Measurements from ENCODE around the gene GPC6.

The GPC6 gene

DNA sequence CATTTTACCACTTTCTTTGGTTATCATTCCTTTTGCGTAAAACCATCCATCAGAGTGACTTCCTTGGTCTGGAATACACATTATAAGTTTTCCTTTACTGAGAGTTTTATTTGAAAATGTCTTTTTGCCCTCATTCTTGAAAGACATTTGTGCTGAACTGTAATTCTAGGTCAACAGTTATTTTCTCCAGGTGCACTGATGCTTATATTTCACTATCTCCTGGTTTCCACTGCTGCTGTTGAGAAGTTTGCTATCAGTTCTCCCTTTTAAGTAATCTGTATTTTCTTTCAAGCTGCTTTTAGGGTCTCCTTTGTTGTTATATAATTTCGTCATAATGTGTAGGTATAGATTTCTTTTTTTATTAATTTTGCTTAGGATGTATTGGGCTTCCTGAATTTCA, 1092.9 kb downstream of the GPC6 start:
- H3K4me1 ChIP-seq (ENCODE audit: insufficient read depth, poor library complexity, severe bottlenecking): peaks cover 8% of the 10 kb centered on the region
- H3K27ac ChIP-seq (ENCODE audit: poor library complexity, severe bottlenecking): no peak overlapping the region
- no peak for DNase-seq (ENCODE audit: low spot score)
- no peak for ATAC-seq (ENCODE audit: low read depth)
- no peaks in the 10 kb centered on the region for H3K9me3 ChIP-seq (ENCODE audit: severe bottlenecking)
- TF ChIP-seq, protein P1, sequence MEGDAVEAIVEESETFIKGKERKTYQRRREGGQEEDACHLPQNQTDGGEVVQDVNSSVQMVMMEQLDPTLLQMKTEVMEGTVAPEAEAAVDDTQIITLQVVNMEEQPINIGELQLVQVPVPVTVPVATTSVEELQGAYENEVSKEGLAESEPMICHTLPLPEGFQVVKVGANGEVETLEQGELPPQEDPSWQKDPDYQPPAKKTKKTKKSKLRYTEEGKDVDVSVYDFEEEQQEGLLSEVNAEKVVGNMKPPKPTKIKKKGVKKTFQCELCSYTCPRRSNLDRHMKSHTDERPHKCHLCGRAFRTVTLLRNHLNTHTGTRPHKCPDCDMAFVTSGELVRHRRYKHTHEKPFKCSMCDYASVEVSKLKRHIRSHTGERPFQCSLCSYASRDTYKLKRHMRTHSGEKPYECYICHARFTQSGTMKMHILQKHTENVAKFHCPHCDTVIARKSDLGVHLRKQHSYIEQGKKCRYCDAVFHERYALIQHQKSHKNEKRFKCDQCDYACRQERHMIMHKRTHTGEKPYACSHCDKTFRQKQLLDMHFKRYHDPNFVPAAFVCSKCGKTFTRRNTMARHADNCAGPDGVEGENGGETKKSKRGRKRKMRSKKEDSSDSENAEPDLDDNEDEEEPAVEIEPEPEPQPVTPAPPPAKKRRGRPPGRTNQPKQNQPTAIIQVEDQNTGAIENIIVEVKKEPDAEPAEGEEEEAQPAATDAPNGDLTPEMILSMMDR (IDR thresholded peaks at IDR 0.05; ENCODE audit: poor library complexity, severe bottlenecking): no peak
- no peak overlapping the region for H3K4me3 ChIP-seq (ENCODE audit: severe bottlenecking)
- no peaks in the 10 kb centered on the region for H3K27me3 ChIP-seq (ENCODE audit: insufficient read depth, poor library complexity, severe bottlenecking)
- no peaks in the 10 kb centered on the region for H3K36me3 ChIP-seq (ENCODE audit: low read depth)

DNA sequence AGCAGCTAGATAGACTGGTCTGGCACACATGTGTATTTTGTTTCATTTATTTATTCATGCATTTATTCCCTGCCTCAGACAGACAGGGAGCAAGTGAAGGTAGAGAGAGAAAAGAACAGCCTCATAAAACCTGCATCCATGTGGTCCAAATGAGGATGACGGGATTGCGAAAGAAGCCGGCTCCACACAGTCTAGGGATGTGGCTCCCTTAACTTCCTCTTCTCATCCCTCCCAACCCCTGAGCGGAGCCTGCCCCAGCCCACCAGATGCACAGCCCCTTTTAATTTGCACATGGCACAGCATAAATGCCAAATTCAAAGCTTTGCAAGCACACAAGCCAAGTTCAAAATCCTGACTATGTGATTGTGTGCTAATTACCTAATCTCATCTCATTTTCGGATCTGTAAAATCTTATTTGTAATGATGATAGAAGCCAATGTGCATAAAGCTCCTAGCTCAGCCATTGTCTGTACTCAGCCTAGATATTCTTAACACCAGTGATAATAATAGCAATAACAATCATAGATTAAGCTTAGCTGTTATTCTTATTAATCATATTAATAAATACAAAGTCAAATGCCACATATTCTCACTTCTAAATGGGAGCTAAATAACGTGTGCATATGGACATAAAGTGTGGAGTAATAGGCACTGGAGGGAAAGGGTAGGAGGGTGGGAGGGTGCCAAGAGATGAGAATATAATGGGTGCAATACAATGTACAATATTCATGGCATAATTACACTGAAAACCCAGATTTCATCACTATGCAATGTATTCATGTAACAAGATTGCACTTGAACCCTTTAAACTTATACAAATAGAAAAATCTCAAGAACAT, 1096.5 kb downstream of the GPC6 start:
- Histone ChIP-seq H3K9me3 (ENCODE audit: severe bottlenecking) (no peaks in the 10 kb centered on the region), H3K27ac (ENCODE audit: poor library complexity, severe bottlenecking) (no peak overlapping the region), H3K36me3 (ENCODE audit: low read depth) (no peaks in the 10 kb centered on the region), H3K4me1 (ENCODE audit: insufficient read depth, poor library complexity, severe bottlenecking) (no peaks in the 10 kb centered on the region), H3K4me3 (ENCODE audit: severe bottlenecking) (no peak overlapping the region), H3K27me3 (ENCODE audit: insufficient read depth, poor library complexity, severe bottlenecking) (no peaks in the 10 kb centered on the region)
- DNase-seq (ENCODE audit: low spot score) (no peak), ATAC-seq (ENCODE audit: low read depth) (no peak)
- TF ChIP-seq, protein P1 (IDR thresholded peaks at IDR 0.05; ENCODE audit: poor library complexity, severe bottlenecking): no peak

DNA sequence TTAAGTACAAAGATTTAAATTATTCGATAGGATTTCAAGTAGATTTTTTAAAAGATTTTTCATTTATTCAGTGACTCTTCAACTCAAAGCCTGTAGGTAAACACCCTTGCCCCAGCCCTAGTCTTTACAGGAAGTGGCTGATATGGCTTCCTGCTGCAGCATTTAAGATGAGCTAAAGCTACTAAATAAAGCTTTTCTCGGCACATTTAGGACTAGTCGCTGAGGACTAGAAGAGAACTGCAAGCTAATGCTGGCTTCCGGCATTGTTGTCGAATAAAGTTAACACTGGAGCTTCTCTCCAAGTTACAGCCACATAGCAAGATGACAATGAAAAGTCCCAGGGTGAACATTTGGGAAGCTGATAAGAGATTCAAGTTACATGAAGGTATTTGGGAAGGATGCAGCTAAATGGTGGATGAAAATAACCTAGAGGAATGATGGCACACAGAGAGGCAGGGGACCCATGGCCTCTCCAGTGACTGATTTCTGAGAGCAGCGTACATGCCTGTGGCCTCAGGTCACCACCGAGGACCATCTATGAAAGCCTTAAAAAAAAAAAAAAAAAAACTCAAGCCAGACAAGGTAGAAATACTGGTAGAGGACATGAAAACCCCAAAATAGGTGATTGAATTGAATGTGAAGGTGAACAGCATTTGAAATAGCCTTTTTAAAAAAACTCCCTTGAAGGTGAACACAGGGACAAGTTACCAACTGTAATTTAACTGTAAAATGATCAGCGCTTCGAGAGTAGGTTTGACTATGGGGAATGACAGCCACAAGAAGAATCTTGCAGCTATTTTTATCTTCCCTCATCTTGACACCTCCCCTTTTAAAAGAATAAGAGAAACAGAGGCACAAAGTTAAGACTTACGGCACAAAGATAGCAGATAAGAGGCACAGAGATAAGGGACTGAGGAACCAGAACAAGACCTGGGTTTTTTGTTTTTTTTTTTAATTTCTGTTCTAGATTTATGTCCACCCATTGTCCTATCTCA, 1097.5 kb downstream of the GPC6 start:
- Histone ChIP-seq H3K4me1 (ENCODE audit: insufficient read depth, poor library complexity, severe bottlenecking) (no peaks in the 10 kb centered on the region), H3K36me3 (ENCODE audit: low read depth) (no peaks in the 10 kb centered on the region), H3K9me3 (ENCODE audit: severe bottlenecking) (no peaks in the 10 kb centered on the region), H3K4me3 (ENCODE audit: severe bottlenecking) (no peak overlapping the region), H3K27me3 (ENCODE audit: insufficient read depth, poor library complexity, severe bottlenecking) (no peaks in the 10 kb centered on the region), H3K27ac (ENCODE audit: poor library complexity, severe bottlenecking) (no peak overlapping the region)
- DNase-seq (ENCODE audit: low spot score): no peak
- TF ChIP-seq, protein P1 (IDR thresholded peaks at IDR 0.05; ENCODE audit: poor library complexity, severe bottlenecking): no peak
- no peak for ATAC-seq (ENCODE audit: low read depth)

DNA sequence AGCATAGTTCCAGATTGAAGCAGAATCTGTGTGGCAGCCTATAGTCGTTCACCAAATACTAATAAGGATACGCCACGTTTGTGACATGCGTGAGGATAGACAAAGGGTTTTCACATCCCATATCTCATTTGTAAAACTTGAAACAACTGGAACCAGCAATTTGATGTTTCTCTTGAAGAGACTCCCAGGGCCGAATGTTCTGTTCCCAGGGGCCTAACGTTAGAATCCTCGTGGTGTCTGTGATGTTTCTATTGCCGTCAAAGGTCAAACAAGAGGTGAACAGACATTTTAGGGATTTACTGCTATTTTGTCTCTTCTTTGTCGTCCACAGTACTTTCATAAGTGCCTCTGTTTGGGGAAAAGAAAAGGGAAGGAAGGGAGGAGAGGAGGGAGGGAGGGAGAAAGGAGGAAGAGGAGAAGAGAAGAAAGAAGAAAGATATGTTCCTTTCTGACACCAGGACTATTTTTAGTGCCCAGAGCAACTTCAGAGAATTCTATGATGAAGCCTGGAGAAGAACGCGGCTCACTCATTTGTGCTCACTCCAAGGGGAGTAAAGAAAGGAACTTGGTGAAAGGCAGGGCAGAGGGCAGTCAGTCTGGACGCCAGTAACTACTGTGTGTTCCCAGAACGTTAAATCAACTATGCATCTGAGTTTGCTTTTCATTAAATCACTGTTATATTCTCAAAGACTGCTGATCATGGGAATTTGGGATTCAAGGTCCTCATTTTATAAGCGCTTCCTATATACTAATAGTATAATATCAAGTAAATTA, 1098.3 kb downstream of the GPC6 start:
- Histone ChIP-seq H3K27me3 (ENCODE audit: insufficient read depth, poor library complexity, severe bottlenecking) (no peaks in the 10 kb centered on the region), H3K36me3 (ENCODE audit: low read depth) (no peaks in the 10 kb centered on the region), H3K27ac (ENCODE audit: poor library complexity, severe bottlenecking) (no peak overlapping the region), H3K9me3 (ENCODE audit: severe bottlenecking) (no peaks in the 10 kb centered on the region), H3K4me1 (ENCODE audit: insufficient read depth, poor library complexity, severe bottlenecking) (peaks cover 7% of the 10 kb centered on the region), H3K4me3 (ENCODE audit: severe bottlenecking) (no peak overlapping the region)
- no peak for DNase-seq (ENCODE audit: low spot score)
- TF ChIP-seq, protein P1 (IDR thresholded peaks at IDR 0.05; ENCODE audit: poor library complexity, severe bottlenecking): no peak
- no peak for ATAC-seq (ENCODE audit: low read depth)
